C4-2B (cell line): ENCODE measurements around the gene NKIRAS2.

Experiments used
- ZFX ChIP-seq: fragments of 450-650 bp; IDR thresholded peaks from 2 replicates; pipeline ENCODE4 v1.6.1; 2017
- TF ChIP-seq, protein P1 (sequence below): fragments of 450-650 bp; conservative IDR thresholded peaks from 2 replicates; pipeline ENCODE4 v1.5.1; 2017; ENCODE audit warnings: mild to moderate bottlenecking

DNA sequence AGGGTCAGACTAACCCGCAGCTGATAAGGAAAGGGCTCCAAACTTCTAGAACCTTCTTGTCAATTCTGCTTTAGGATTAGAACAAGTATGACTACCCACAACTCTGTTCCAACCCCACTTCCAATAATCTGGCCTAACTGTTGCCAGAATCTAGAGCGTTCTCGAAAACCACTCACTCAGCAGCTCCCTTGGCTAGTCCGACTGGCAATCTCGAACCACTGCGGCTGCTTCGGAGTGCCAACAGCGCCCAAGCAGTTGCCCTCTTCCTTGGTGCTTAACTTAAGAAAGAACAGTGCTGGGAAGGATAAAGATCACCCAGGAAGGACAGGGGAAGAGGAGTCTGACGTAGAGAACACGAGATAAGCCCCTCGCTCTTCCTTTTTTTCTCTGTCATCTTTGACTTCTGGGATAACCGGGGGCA is 3.5 kb upstream of the NKIRAS2 start:
- TF ChIP-seq, protein P1, sequence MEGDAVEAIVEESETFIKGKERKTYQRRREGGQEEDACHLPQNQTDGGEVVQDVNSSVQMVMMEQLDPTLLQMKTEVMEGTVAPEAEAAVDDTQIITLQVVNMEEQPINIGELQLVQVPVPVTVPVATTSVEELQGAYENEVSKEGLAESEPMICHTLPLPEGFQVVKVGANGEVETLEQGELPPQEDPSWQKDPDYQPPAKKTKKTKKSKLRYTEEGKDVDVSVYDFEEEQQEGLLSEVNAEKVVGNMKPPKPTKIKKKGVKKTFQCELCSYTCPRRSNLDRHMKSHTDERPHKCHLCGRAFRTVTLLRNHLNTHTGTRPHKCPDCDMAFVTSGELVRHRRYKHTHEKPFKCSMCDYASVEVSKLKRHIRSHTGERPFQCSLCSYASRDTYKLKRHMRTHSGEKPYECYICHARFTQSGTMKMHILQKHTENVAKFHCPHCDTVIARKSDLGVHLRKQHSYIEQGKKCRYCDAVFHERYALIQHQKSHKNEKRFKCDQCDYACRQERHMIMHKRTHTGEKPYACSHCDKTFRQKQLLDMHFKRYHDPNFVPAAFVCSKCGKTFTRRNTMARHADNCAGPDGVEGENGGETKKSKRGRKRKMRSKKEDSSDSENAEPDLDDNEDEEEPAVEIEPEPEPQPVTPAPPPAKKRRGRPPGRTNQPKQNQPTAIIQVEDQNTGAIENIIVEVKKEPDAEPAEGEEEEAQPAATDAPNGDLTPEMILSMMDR = no peak
- no peak for TF ChIP-seq ZFX
